BJ (cell line): Measurements from ENCODE around the gene PARD3. TPM values are rescaled to one million over a fixed set of nuclear protein-coding genes. Genes with fewer than 3 reads are reported as not detected.

Experiments used
- CTCF ChIA-PET: fragments of 350-600 bp; formaldehyde crosslinking; extraction: SDS; loops from one replicate; lab custom pipeline; 2021; ENCODE audit warnings: antibody characterized with exemption, inconsistent platforms; lab: Yijun Ruan, JAX
- POLR2A ChIA-PET: fragments of 300-600 bp; sonication (Branson Sonifier 250); formaldehyde crosslinking; extraction: SDS; loops from one replicate; lab custom pipeline; 2021; ENCODE audit warnings: antibody characterized with exemption; lab: Charles Lee
- DNase-seq: peaks from one replicate; pipeline ENCODE4 v3.0.0-alpha.2; 2011; ENCODE audit warnings: low read depth
- H3K27me3 ChIP-seq: 2 replicates; pipeline ENCODE4 v1.6.0; 2011; ENCODE audit warnings: low read length; ENCODE audit not compliant: control insufficient read depth, insufficient read depth
- H3K36me3 ChIP-seq: 2 replicates; pipeline ENCODE4 v1.5.1; 2011; ENCODE audit warnings: low read length; ENCODE audit not compliant: control insufficient read depth, insufficient read depth
- H3K4me3 ChIP-seq: 2 replicates; pipeline ENCODE4 v1.5.1; 2011; ENCODE audit warnings: low read depth, mild to moderate bottlenecking, control low read depth, low read length
- polyA plus RNA-seq: library from polyadenylated mRNA; depleted of rRNA; stranded (reverse); fragments of >200 nt; gene quantifications from 2 replicates; pipeline ENCODE4 v1.2.3, GENCODE V29; 2011
- TF ChIP-seq, protein P1 (sequence below): IDR thresholded peaks from 2 replicates; pipeline ENCODE4 v1.5.1; 2011; ENCODE audit warnings: low read depth, mild to moderate bottlenecking, control low read depth, inconsistent platforms, low read length, moderate library complexity; ENCODE audit not compliant: insufficient read depth

The PARD3 gene
- polyA plus RNA-seq, 1 experiment: 17.7 TPM

- no peak overlapping the region for H3K4me3 ChIP-seq
- DNase-seq: no peak
- ChIA-PET CTCF (interaction anchor here (0.7 to 1.1 kb wide), 2 partner anchors 64 to 1237 kb away, joined by 3 read pairs; no protein-coding TSS in a partner anchor), POLR2A (no interaction called here)
- TF ChIP-seq, protein P1, sequence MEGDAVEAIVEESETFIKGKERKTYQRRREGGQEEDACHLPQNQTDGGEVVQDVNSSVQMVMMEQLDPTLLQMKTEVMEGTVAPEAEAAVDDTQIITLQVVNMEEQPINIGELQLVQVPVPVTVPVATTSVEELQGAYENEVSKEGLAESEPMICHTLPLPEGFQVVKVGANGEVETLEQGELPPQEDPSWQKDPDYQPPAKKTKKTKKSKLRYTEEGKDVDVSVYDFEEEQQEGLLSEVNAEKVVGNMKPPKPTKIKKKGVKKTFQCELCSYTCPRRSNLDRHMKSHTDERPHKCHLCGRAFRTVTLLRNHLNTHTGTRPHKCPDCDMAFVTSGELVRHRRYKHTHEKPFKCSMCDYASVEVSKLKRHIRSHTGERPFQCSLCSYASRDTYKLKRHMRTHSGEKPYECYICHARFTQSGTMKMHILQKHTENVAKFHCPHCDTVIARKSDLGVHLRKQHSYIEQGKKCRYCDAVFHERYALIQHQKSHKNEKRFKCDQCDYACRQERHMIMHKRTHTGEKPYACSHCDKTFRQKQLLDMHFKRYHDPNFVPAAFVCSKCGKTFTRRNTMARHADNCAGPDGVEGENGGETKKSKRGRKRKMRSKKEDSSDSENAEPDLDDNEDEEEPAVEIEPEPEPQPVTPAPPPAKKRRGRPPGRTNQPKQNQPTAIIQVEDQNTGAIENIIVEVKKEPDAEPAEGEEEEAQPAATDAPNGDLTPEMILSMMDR: no peak
- no peaks in the 10 kb centered on the region for H3K27me3 ChIP-seq
- H3K36me3 ChIP-seq: no peaks in the 10 kb centered on the region
Observed at GRCh38 chr10:34574353-34574934, 240.7 kb downstream of the PARD3 start.

GRCh38 chr10:34570887-34571286 is 244.2 kb downstream of the PARD3 start:
- Histone ChIP-seq H3K4me3 (no peak overlapping the region), H3K27me3 (no peaks in the 10 kb centered on the region), H3K36me3 (no peaks in the 10 kb centered on the region)
- TF ChIP-seq, protein P1: no peak
- ChIA-PET CTCF (interaction anchor here (1.6 kb wide), 1 partner anchor 13 kb away, joined by 3 read pairs; no protein-coding TSS in a partner anchor), POLR2A (no interaction called here)
- DNase-seq: no peak

GRCh38 chr10:34567659-34568253 is 247.3 kb downstream of the PARD3 start:
- H3K36me3 ChIP-seq: no peaks in the 10 kb centered on the region
- TF ChIP-seq, protein P1: no peak
- DNase-seq: no peak
- H3K4me3 ChIP-seq: no peak overlapping the region
- ChIA-PET POLR2A (no interaction called here), CTCF (interaction anchor here (1.1 kb wide), 1 partner anchor 10 kb away, joined by 3 read pairs; no protein-coding TSS in a partner anchor)
- H3K27me3 ChIP-seq: no peaks in the 10 kb centered on the region

GRCh38 chr10:34565934-34566333 is 249.2 kb downstream of the PARD3 start:
- no peaks in the 10 kb centered on the region for H3K27me3 ChIP-seq
- no peak overlapping the region for H3K4me3 ChIP-seq
- POLR2A ChIA-PET: interaction anchor here (0.6 kb wide), 1 partner anchor 1556 kb away, joined by 5 read pairs; no protein-coding TSS in a partner anchor
- CTCF ChIA-PET: no interaction called here
- H3K36me3 ChIP-seq: no peaks in the 10 kb centered on the region
- TF ChIP-seq, protein P1: no peak
- no peak for DNase-seq

DNA sequence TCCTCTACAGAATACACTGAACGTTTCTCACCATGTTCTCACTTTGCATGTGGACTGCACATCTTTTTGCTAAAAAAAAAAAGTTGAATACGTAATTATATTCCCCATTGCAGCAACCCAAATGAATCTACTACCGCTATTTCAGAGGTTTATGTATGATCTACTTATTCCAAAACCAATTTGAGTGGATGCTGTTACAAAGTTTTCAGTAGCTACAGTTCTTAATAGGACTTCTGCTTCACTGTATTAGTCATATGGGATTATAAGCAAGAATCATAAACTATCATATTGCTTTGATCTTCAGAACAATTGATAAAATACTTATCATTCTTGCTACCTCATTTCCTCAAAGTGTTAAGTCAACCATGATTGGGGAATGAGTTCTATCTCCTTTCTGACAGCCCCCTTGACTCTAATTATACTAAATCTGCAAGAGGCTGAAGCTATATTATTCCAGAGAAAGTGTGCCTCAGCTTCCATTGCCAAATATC is 257.0 kb downstream of the PARD3 start:
- ChIA-PET CTCF (interaction anchor here (1.0 kb wide), 1 partner anchor 13 kb away, joined by 3 read pairs; no protein-coding TSS in a partner anchor), POLR2A (no interaction called here)
- no peak overlapping the region for H3K4me3 ChIP-seq
- H3K27me3 ChIP-seq: no peaks in the 10 kb centered on the region
- no peak for DNase-seq
- no peaks in the 10 kb centered on the region for H3K36me3 ChIP-seq
- TF ChIP-seq, protein P1: no peak
